Nucleus accumbens (tissue), 56 donors: ENCODE data around the gene ELMO1.

Source experiments
- DNase-seq, 56 donors: peaks; one replicate each; lab custom pipeline; 2025; lab: John Stamatoyannopoulos, UW

ELMO1 gene

DNA sequence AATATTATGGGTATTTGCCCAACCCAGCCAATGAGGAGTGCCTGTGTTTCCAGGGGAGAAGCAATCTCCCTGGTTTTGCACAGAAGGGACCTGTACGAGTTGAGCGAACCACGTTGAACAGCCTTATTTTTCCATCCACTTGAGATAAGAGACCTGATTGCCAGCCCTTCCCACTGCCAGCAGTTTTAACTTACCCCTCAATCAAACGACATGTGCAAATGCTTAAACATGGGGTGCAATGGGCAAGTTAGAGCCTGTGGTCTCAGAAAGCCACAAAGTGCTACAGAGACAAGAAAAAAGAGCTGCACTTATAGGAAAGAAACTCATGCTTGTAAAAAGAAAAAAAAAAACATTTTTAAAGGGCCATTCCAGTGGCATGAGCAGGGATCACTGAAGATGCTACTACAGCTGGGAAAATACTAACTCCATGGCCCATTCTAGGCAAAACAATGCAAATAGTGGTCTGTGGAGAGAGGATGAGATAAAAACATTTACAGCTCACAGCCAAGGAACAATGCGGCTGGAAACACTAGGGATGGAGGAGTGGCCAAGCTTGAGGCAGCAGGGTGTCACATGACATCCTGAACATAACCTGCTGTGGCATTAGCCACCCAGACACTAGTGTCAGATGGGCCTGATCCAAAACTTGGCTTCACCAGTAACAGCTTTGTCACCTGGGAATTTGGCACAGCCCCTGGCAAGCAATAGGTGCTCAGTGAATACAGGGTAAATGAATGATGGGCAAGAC lies 162.8 kb downstream of the ELMO1 start:
- peak in 10 of 56 donors; percentile 21 to 46 (median 33) for DNase-seq

DNA sequence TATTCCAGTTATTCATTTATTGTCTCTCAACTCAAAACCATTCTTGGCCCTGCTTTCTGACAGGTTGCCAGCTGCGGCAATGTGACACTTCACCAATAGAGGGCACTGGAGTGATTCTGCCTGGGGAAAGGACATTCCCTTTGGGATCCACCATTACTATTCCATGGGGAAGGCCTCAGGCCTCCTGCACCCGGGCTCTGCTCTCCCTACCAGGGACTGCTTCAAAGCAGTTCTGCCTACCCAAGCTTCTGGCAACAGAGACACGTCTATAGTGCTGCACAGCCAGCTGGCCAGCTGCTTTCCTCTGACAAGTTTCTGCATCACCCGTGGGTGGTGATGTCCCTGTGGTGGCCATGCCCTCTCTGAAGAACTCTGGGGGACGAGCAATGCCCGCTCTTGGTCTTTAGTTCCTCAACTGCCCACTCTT lies 163.8 kb downstream of the ELMO1 start:
- DNase-seq, result peak in 46 of 56 donors; percentile 19 to 84 (median 55)

DNA sequence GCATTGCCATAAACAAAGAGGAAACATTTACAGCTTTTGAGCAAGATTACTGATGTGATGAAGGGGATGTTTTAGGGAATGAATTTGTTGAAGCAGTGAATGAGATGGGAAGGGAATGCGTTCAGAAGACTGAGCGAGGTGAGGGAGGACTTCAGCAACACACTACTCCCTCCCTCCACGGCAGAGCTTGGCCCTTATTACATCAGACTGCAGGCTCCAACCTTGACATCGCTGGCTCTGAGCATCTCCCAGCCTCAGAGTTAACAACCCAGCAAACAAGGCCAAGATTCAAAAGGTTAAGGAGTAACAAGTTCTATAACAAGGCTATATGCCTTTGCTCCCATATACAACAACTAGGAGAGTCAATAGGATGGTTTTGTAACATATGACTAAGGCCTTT lies 164.4 kb downstream of the ELMO1 start:
- no peak for DNase-seq

DNA sequence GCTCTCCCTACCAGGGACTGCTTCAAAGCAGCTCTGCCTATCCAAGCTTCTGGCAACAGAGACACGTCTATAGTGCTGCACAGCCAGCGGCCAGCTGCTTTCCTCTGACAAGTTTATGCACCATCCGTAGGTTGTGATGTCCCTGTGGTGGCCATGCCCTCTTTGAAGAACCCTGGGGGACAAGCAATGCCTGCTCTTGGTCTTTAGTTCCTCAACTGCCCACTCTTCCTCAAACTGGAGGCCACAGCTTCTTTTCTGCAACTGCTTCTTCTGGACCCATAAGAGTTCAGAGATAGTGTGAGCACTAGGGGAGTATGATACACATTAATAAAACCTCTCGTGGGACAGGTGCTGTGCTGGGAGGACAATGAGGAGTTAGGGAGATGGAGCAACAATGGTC lies 164.9 kb downstream of the ELMO1 start:
- DNase-seq, result no peak

DNA sequence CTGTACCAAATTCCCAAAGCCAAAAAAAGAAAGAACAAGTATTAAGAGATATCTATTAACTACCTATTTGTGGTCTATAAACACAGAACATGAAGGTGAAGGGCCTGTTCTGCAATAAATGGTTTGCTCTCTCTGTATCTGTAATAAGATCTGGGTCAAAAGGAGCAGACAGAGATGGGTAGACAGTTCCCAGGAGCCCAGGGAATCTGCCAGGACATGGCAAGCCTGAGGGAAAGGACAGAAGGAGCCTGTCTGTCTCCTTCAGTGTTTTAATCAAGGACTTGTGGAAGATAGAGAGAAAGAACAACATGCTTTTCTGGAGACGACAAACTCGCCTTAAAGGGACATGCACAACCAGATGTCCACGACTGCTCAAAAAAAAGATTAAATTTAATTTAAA lies 165.7 kb downstream of the ELMO1 start:
- DNase-seq, result no peak

DNA sequence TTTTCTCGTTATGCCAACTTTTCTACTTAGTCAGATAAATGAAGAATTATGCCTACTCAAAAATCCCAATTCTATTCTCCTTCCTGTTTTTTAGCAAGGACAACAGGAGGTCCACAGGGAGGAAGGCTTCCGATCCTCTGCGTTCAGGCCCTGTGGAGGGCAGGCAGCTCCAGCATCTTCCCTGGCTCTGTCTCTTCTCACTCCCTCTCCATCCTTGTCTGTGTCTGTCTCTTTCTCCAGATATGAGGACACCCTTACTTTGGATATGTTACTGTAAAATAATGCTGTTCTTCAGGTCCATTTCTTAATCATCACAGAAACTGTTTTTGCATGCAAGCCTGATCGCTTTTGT lies 166.6 kb downstream of the ELMO1 start:
- peak in 11 of 56 donors; percentile 14 to 78 (median 60) for DNase-seq

DNA sequence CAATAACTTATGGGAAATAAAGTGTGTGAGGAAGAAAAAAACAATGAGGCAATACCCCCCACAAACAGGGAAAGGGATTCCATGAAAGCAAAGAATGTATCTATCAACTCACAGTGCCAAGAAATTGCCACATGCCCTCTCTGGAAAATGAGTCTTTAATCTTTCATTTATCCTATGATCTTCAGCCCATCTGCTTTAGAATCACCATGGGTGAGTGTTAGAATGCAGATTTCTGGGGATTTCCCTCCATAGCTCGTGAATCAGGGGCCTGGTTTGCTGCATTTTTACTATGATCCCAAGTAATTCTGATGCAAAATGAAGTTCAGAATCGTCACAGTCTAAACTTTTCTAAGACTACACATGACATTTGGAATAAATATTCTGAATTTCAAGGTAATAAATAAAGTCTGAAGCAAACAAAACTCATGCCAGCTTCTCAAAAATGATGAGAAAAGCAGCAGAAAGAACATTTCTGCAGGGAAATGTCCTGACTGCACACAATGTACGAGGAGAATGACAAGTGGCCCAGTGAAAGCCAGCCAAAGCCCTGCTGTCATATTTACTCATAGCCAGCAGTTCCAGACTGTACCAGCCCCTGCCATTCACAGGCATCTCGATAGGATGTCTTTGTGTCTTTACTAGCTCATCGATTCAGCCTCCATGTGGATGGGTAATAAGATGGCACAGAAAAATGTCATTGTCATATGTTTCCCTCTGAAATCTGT lies 167.1 kb downstream of the ELMO1 start:
- DNase-seq, result peak in 49 of 56 donors; percentile 31 to 93 (median 76)

DNA sequence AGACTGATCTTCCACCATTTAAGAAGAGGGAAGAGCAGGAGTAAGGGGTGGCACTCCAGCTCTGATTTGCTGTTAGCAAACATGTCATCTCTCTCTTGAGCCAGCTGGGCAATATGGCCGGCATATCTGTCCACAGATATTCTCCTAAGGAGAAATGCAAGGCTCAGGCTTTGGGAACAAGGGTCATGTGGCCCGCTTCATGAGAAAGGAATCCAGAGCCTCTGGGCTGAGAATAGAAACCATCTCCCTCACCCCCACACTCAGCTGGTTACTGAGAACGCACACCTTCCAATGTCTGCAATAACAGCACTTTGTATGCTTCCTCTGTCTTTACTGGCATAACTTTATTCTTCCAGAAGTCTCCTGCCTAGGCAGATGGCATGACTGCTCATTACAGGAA lies 171.2 kb downstream of the ELMO1 start:
- no peak for DNase-seq

DNA sequence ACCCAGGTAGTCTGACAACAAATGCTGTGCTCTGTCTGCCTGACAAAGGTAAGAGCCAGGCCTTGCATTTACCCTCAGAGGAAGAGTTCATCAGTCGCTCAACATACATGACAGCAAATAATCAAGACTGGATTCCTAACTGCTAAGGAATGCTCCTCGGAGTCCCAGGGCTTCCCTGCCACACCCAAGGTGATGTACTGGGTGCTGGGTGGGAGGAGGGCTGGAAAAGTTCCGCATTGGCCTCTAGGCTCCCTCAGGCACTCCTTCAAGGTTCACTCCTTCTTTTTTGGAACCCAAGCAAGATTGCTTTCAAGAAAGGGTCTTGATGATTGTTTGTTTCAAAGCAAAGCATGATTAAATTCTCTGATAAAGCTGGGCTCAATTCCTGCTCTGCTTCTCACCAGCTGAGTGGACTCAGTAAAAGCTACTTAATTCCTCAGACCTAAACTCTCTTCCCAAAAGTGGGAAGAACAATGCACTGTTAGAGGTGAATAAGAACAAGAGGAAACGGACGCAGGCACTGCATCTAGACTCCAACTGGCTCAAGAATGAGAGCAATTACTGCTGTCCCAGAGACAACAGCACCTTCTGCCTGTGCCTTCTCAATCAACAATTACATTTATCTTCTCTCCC lies 173.5 kb downstream of the ELMO1 start:
- no peak for DNase-seq

DNA sequence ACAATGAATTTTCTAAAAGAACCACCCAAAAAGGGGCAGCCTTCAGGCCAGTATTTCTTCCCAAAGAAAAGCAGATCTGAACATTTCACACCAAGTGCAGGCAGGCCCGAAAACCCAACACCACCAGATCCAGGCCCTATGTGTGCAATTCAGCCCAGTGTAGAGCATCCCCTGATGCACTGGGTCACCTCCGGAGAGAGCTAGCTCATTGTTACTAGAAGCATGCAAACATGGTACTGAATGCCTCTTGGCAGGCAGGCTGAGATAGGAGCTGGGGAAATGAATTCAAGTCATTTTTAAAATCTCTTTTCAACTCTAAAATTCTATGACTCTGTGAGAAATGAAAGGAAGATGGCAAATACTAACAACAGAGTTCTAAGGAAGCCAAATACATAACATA lies 174.8 kb downstream of the ELMO1 start:
- DNase-seq, result peak in 4 of 56 donors; percentile 13 to 31 (median 18)

DNA sequence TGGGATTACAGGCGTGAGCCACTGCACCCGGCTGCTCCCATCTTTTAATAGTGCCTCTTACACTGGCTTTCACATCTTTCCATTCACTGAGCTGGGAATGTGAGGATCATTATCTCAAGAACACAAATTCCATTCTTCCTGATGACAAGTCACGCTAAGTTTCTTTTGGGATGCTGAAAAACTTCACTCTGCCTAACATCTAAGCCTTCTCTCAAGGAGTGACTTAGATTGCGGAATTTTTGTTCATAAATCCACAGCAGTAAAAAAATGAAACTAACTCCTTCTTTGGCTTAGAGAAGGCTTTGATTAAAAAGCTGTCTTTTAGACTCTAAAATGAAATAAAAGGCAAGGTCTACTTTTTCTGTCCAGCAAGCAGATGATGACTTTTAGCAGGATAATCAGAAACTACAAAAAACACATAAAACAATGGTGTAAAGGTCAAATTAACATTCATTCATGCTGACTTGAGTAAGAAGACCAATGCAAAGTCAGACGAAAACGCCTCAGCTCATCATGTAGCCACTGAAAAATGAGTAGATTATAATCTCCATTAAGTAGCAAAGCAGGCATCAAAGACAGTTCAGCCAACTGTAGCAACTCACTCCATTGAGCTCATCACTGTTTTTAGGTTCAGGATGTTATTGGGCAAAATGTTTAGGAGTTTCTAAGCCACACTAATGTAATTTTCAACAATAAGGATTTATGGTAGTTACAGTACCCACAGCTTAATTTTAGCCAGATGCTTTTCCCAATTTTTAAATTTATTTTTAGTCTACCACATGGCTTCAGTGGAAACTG lies 178.8 kb downstream of the ELMO1 start:
- DNase-seq, result no peak

DNA sequence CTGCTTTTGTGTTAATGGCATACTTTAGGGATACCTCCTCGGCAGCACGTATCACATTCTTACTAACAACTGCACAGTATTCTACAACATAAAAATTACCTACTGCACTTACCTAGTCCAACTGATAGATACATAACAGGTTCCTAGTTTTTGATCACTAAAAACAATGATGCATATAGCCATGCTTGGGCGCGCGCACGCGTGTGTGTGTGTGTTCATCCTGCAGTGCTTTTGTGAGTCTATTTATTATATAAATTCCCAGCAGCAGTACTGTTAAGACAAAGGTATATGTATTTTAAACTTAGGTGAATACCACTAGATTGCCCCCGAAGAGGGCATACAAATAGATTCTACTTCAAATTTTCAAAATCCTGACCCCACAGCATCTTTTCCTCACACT lies 181.4 kb downstream of the ELMO1 start:
- no peak for DNase-seq

DNA sequence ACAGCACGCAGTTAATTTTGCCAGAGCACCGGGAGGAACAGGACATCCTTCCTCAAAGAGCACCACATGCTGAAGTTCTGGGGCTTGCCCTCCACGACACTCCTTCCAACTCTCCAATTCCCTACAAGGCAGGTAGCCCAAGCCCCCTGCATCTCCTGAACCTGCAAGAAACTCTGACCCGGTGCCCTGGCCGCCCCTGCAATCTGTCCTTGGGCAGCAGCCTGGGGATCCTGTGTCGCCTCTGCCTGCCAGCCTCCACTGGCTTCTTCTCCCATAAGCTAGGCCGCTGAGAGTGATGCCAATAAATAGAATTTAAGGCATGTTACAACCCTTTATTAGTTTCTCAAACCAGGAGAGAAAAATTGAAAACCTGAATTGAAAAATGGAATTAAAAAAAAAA lies 182.8 kb downstream of the ELMO1 start:
- no peak for DNase-seq

DNA sequence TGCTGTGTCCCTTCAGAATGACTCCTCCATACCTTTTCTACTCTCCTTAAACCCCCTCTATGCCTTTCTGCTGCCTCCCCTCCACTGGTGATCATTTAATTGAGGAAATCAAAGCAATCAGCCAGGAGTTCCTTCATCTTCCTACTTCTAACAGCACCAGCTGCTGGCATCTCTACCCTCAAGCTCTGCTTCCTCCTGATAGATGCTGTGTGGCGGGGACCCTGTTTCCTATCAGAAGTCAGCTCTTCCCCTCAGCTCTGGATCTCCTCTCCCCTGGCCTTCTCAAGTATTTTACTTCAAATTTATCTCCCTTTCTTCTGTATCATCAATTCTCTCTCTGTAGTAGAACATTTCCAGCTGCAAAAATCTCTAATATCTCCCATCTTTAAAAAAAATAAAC lies 183.7 kb downstream of the ELMO1 start:
- DNase-seq, result no peak

DNA sequence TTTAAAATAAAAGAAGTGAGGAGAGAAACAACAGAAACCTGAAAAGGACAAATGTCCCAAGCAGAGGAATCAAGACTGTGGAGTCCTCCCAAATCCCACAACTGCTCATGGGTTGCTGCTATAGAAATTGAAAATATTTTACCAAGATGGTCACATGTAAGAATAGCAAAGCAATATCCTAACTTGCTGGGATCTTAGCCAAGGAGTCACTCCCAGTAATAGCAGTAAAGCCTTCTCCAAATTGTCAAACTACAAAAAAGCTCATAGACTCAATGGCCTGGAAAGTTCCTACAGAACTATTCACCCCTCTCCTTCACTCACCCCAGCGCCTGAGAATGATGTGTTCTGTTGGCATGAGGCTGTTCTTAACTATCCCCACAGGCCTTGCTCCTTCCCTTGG lies 186.5 kb downstream of the ELMO1 start:
- DNase-seq, result no peak

DNA sequence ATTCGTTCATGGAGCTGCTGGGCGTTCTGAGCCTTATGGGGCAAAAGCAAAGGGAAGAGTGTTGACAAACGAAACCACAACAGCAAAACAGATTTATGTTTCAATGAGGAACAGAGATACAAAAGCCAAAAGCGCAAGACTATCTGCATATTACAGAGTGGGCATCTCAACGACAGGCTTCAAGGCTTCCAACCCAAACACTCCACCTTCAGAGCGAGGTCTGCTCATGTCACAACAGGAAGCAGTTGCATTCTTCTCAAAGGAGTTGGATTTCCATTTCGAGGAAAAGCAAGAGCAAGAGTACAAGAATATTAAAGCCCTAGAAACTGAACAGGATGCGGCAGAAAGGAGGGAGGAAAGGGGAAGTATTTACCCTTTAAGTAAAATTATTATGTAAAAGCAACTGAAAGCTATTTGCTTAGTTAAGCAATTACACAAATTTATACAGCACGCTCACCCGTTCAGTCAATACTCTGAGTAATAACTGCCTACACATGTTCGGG lies 189.3 kb downstream of the ELMO1 start:
- DNase-seq, result no peak

DNA sequence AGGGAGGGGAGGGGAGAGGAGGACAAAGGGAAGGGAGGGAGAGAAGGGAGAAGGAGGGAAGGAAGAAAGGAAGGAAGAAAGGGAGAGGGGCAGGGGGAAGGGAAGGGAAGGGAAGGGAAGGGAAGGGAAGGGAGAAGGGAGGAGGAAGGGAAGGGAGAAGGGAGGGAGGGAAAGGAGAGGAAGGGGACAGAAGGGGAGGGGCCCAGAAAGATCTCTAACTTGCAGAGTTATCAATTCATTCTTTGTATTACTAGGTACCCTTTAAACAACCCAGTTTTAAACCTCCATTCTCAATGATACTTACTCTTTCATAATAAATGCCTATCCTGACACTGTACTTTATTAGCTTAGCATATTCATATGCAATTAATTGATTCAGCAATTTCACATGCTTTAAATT lies 192.0 kb downstream of the ELMO1 start:
- no peak for DNase-seq

DNA sequence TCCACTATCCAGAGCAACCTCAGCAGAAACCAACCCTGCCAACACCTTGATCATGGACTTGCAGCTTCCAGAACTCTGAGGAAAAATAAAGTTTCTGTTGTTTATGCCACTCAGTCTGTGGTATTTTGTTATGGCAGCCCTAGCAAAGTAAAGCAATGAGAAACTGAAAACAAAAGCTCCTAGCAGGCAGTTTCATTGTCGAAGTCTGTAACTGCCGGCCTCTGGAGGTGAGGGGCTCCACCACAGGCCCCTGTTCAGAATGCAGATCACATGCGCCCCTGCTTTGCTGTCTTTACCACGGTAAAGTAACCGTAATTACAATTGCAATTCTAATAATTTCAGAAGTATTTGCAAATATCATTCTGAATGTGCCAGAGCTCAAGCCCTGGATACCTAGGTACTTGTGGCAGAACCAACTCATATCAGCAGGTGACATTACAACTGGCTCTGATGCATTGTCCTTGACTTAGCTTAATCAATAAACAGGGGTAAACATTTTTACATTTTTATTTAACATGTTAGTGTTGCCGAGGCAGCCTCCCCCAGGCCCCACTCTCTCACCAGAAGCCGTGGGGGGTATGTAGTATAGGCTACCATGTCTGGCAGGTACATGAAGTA lies 193.2 kb downstream of the ELMO1 start:
- no peak for DNase-seq

DNA sequence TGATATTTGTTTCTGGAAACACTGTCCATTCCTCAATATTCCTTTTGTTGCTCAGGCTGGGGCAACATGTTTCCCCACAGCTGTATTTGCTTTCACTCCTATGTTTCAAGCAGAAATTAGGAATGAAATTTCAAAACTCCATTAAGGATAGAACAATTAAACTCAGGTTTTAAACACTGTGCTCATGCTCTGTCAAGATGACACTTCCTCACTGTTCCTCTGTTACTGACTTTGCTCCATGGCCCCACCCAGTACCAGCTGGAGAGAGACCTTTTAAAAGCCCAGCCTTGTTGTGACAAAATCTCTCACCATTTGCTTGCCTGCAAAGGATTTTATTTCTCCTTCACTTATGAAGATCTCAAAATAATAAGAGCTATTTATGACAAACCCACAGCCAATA lies 197.4 kb downstream of the ELMO1 start:
- peak in 13 of 56 donors; percentile 14 to 40 (median 28) for DNase-seq

DNA sequence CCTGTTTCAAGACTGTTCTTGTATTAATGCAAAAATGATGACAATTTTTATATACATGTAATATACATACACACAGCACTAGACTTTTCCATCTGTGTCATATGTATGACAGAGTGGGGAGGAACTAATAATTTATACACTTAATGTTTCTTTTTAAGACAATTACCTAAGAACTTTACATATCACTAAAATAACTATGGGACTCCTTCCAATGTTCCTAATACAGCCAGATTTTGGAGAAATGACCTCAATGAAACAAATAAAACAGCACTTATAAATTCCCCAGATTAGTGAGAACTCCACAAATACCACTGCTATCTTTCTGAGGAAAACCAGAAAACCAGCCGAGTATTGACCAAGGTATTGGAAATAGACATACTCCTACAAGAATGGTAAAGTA lies 199.4 kb downstream of the ELMO1 start:
- no peak for DNase-seq
